KMS-11 (cell line): ENCODE results near the gene ST3GAL5.

Experiments
- H2AFZ ChIP-seq: fragments of 200-600 bp; sonication (generic); 2 replicates; pipeline ENCODE4 v1.6.1; 2016; ENCODE audit warnings: antibody characterized with exemption, mixed run types, low read depth
- H3K27ac ChIP-seq: fragments of 200-600 bp; sonication (generic); 2 replicates; pipeline ENCODE4 v1.6.1; 2016; ENCODE audit warnings: mild to moderate bottlenecking, mixed run types
- H3K27me3 ChIP-seq: fragments of 200-600 bp; sonication (generic); 2 replicates; pipeline ENCODE4 v1.6.1; 2017; ENCODE audit warnings: mild to moderate bottlenecking, low read depth, mixed run types, moderate library complexity; ENCODE audit not compliant: insufficient read depth
- H3K36me3 ChIP-seq: fragments of 200-600 bp; sonication (generic); 2 replicates; pipeline ENCODE4 v1.6.1; 2017; ENCODE audit warnings: mild to moderate bottlenecking, mixed run types; ENCODE audit not compliant: insufficient read depth
- H3K4me1 ChIP-seq: fragments of 200-600 bp; sonication (generic); 2 replicates; pipeline ENCODE4 v1.6.1; 2016; ENCODE audit warnings: mild to moderate bottlenecking, low read depth, mixed run types; ENCODE audit not compliant: poor library complexity, severe bottlenecking
- H3K4me2 ChIP-seq: fragments of 200-600 bp; sonication (generic); 2 replicates; pipeline ENCODE4 v1.7.0; 2016; ENCODE audit warnings: mild to moderate bottlenecking, mixed run types
- H3K4me3 ChIP-seq: fragments of 200-600 bp; sonication (generic); IDR thresholded peaks from 2 replicates; pipeline ENCODE4 v1.6.1; 2017; ENCODE audit warnings: low read depth, low read length, mixed read lengths; ENCODE audit not compliant: insufficient read depth
- H3K79me2 ChIP-seq: fragments of 200-600 bp; sonication (generic); 2 replicates; pipeline ENCODE4 v1.6.1; 2016; ENCODE audit warnings: low read depth, mixed run types; ENCODE audit not compliant: insufficient read depth
- H3K9ac ChIP-seq: fragments of 200-600 bp; sonication (generic); 2 replicates; pipeline ENCODE4 v1.6.1; 2016; ENCODE audit warnings: mild to moderate bottlenecking, mixed run types
- H4K20me1 ChIP-seq: fragments of 200-600 bp; sonication (generic); 2 replicates; pipeline ENCODE4 v1.6.1; 2016; ENCODE audit warnings: mild to moderate bottlenecking, mixed run types; ENCODE audit not compliant: insufficient read depth
- CTCF ChIP-seq: fragments of 200-600 bp; sonication (generic); conservative IDR thresholded peaks from 2 replicates; pipeline ENCODE4 v1.6.1; 2017; ENCODE audit warnings: low read depth, mild to moderate bottlenecking, antibody characterized with exemption, low read length, moderate library complexity, mixed read lengths

ST3GAL5 gene

GRCh38 chr2:85807756-85808155 is 81.0 kb downstream of the ST3GAL5 start:
- no peaks in the 10 kb centered on the region for H3K36me3 ChIP-seq
- no peak overlapping the region for H3K4me2 ChIP-seq
- no peak overlapping the region for H2AFZ ChIP-seq
- no peaks in the 10 kb centered on the region for H3K79me2 ChIP-seq
- no peaks in the 10 kb centered on the region for H3K27me3 ChIP-seq
- H4K20me1 ChIP-seq = no peaks in the 10 kb centered on the region
- no peak overlapping the region for H3K4me3 ChIP-seq
- TF ChIP-seq CTCF = no peak
- H3K27ac ChIP-seq = no peak overlapping the region
- no peak overlapping the region for H3K9ac ChIP-seq
- H3K4me1 ChIP-seq = peaks cover 5% of the 10 kb centered on the region

DNA sequence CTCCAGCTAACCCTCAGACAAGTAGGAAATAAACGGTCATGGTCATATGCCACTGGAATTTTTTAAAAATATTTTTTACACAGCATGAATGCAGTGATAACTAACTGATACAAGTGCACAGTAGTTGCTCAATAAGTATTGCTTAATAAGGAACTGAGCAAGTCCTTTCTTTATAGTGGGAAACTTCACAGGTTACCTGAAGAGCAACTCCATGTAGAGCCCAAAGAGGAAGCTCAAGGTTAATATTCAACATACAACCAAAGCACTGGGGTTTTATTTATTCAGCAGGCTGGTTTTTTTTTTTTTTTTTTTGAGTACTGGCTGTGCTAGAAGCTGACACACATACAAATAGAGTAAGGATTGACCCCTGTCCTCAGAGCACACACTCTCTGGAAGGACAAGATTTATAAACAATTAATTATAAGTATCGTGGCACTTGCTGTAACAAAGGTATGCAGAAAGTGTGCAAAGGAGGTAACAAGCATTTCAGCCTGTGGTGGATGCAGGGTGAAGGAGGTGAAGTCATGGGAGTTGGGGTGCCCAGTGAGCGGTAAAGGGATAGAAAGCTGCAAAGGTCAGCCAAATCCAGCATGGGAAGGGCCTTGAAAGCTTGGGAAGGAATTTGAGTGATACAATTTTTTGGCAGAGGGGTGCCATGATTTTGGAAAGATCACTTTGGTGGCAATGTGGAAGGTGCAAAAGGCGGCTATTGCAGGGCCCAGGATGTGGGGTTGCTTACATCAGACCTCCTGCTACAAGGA is 82.3 kb downstream of the ST3GAL5 start:
- Histone ChIP-seq H3K4me2 (no peak overlapping the region), H3K79me2 (no peaks in the 10 kb centered on the region)

DNA sequence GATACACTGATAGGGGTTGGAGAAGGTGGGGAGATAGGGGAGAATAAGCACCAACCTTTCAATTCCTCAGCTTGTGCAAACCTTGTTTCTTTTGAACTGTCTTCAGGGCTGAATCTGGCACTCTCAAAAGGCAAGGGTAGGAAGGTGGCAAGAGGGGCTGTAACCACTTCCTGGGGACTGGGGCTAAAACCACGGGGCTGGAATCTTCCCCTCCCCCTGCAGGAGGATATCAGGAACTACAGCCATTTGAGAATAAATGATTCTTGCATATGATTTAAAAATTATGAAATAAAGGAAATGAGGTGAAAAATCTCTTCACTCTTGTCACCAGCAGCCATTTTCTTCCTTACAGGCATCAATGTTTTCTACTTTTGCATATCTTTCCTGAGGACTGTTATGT is 84.2 kb downstream of the ST3GAL5 start:
- Histone ChIP-seq H3K27me3 (no peaks in the 10 kb centered on the region), H3K79me2 (no peaks in the 10 kb centered on the region), H4K20me1 (no peaks in the 10 kb centered on the region), H3K4me2 (no peak overlapping the region), H3K36me3 (no peaks in the 10 kb centered on the region), H3K4me3 (no peak overlapping the region), H2AFZ (peak overlapping the region; percentile 37; the same call in 1 of the 2 replicates), H3K27ac (no peak overlapping the region), H3K4me1 (peaks cover 18% of the 10 kb centered on the region), H3K9ac (no peak overlapping the region)
- TF ChIP-seq CTCF = peak; percentile 94

More for the DNA sequence above, 82.3 kb downstream of the ST3GAL5 start:
- Histone ChIP-seq H4K20me1 (no peaks in the 10 kb centered on the region), H3K9ac (no peak overlapping the region), H3K36me3 (no peaks in the 10 kb centered on the region), H3K27me3 (no peaks in the 10 kb centered on the region), H3K27ac (no peak overlapping the region), H2AFZ (no peak overlapping the region), H3K4me3 (no peak overlapping the region), H3K4me1 (peaks cover 5% of the 10 kb centered on the region)
- no peak for TF ChIP-seq CTCF

DNA sequence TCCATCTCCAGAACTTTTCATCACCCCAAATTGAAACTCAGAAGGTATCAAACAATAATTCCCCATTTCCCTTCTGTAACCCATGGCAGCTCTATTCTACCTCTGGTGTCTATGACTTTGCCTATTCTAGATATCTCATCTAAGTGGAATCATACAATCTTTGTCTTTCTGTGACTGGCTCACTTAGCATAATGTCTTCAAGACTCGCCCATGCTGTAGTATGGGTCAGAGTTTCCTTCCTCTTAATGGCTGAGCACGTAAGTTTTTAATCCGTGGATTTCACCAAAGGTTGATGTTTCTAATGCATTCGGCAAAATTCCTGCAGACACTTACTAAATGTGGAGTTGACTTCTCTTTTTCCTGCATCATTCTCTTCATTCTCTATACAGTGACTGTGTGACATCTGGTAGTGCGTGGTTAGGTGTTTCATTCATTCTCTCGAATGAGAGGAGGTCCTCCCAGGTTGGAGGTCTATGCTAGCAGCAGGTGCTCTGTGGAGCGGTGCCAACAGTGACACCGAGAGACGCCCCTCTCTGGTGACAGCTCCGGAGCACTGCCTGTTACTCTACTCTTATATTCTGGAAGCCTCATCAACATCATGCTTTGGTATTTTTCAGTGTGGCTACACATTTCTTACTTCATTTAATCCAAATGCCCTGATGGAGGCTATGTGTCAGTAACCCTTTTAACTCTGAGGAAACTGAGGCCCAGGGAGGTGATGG is 84.9 kb downstream of the ST3GAL5 start:
- Histone ChIP-seq H3K4me3 (no peak overlapping the region), H3K27me3 (no peaks in the 10 kb centered on the region; the same call in 1 of the 2 replicates), H2AFZ (peak overlapping the region; percentile 37; the same call in 1 of the 2 replicates), H3K9ac (no peak overlapping the region), H3K79me2 (no peaks in the 10 kb centered on the region), H3K4me2 (no peak overlapping the region), H3K4me1 (peaks cover 20% of the 10 kb centered on the region), H4K20me1 (no peaks in the 10 kb centered on the region), H3K36me3 (no peaks in the 10 kb centered on the region), H3K27ac (no peak overlapping the region)
- TF ChIP-seq CTCF = no peak
